Endodermal cell (in vitro differentiated cells): ENCODE measurements around the gene LAPTM5. TPM values are rescaled to one million over a fixed set of nuclear protein-coding genes. Genes with fewer than 3 reads are reported as not detected.

Source experiments
- DNase-seq: peaks from one replicate; pipeline ENCODE4 v3.0.0-alpha.2; 2017
- H3K27ac ChIP-seq: 2 replicates; pipeline ENCODE4 v1.5.1; 2013; ENCODE audit warnings: mild to moderate bottlenecking, low read depth, low read length, moderate library complexity
- H3K27me3 ChIP-seq: 2 replicates; pipeline ENCODE4 v1.6.1; 2013; ENCODE audit warnings: mild to moderate bottlenecking, low read length, moderate library complexity; ENCODE audit not compliant: insufficient read depth, control insufficient read depth, poor library complexity, severe bottlenecking
- H3K36me3 ChIP-seq: 2 replicates; pipeline ENCODE4 v1.7.0; 2013; ENCODE audit warnings: mild to moderate bottlenecking, low read length, moderate library complexity; ENCODE audit not compliant: control insufficient read depth, insufficient read depth
- H3K4me1 ChIP-seq: one replicate; pipeline ENCODE4 v1.7.0; 2013; ENCODE audit warnings: low read length; ENCODE audit not compliant: control insufficient read depth, insufficient read depth
- H3K4me3 ChIP-seq: 2 replicates; pipeline ENCODE4 v1.5.1; 2013; ENCODE audit warnings: mild to moderate bottlenecking, low read length, moderate library complexity
- H3K9ac ChIP-seq: 2 replicates; pipeline ENCODE4 v1.6.1; 2013; ENCODE audit warnings: mild to moderate bottlenecking, low read length, moderate library complexity; ENCODE audit not compliant: poor library complexity, severe bottlenecking; ENCODE audit errors: extremely low read depth
- H3K9me3 ChIP-seq: 2 replicates; pipeline ENCODE4 v1.6.1; 2013; ENCODE audit warnings: mild to moderate bottlenecking, low read length, moderate library complexity; ENCODE audit not compliant: control insufficient read depth
- H3K27ac Mint-ChIP-seq: 2 replicates; pipeline ENCODE4 v1.8.0; 2020; ENCODE audit warnings: mixed read lengths
- H3K27me3 Mint-ChIP-seq: 2 replicates; pipeline ENCODE4 v1.8.0; 2021; ENCODE audit warnings: mild to moderate bottlenecking, mixed read lengths; ENCODE audit not compliant: insufficient read depth
- H3K36me3 Mint-ChIP-seq: 2 replicates; pipeline ENCODE4 v1.8.0; 2020; ENCODE audit warnings: low read depth, mixed read lengths
- H3K4me1 Mint-ChIP-seq: 2 replicates; pipeline ENCODE4 v1.8.0; 2020; ENCODE audit warnings: mixed read lengths
- H3K4me3 Mint-ChIP-seq: 2 replicates; pipeline ENCODE4 v1.8.0; 2020; ENCODE audit warnings: mild to moderate bottlenecking, moderate library complexity, mixed read lengths
- H3K9me3 Mint-ChIP-seq: 2 replicates; pipeline ENCODE4 v1.8.0; 2020; ENCODE audit warnings: mild to moderate bottlenecking, mixed read lengths
- WGBS, 2 experiments: methylation state at CpG; one replicate each; pipeline versions ENCODE4 v1.1.5 to v1.1.7; 2013; ENCODE audit warnings: missing lambda C conversion rate in 2 of 2, mixed read lengths in 1 of 2; ENCODE audit not compliant: insufficient coverage in 1 of 2, insufficient read length in 1 of 2; 5-methylcytosine and 5-hydroxymethylcytosine counted together
- total RNA-seq, 2 donors: library from RNA; stranded (reverse); fragmentation: NEBNext Ultra II Directional in 1 of 2; extraction: Animal tissue kit (Norgen Biotek cat#: 25700) in 1 of 2; gene quantifications; 2 replicates in 1 of 2; 3 replicates in 1 of 2; pipeline ENCODE4 v1.2.1, GENCODE V29; 2021
- TF ChIP-seq, protein P1 (sequence below): fragments of 200-600 bp; sonication (generic); conservative IDR thresholded peaks from 2 replicates; pipeline ENCODE4 v1.5.0; 2021; ENCODE audit warnings: antibody characterized with exemption, mild to moderate bottlenecking

The LAPTM5 gene
- total RNA-seq, 2 donors from 2014 or later = not detected

DNA sequence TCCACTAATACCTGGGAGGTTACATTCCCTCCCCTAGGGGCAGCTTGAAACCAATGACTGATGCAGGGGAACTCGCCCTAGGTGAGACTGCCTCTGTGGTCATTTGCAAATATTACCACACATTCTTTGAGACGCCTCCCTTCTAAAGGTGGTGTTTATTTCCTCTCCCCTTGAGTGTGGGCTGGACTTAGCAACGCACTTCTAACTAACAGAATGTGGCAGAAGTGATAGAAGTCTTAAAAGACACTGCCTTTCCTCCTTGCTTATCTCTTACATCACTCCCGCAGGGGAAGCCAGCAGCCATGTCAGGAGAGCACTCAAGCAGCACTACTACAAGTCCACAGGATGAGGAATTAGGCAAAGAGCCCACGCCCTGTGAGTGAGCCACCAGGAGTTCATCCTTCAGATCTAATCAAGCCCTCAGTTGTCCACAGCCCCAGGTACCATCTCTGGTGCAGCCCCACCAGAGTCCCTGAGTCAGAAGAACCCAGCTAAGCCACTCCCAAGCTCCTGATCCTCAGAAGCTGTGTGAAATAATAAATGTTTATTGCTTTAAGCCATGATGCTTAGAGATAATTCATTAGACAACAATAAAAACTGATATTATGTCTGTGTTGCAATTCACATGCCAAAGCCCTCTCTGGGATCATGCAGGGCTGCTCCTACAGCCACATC, 19.4 kb downstream of the LAPTM5 start:
- Mint-ChIP-seq H3K4me3 (no peak overlapping the region), H3K9me3 (no peaks in the 10 kb centered on the region), H3K4me1 (peaks cover 14% of the 10 kb centered on the region), H3K27me3 (peaks cover 3% of the 10 kb centered on the region), H3K36me3 (no peaks in the 10 kb centered on the region), H3K27ac (no peak overlapping the region)
- Histone ChIP-seq H3K4me3 (no peak overlapping the region), H3K27me3 (no peaks in the 10 kb centered on the region), H3K9ac (no peak overlapping the region), H3K4me1 (no peaks in the 10 kb centered on the region), H3K36me3 (no peaks in the 10 kb centered on the region), H3K27ac (no peak overlapping the region), H3K9me3 (no peaks in the 10 kb centered on the region)
- WGBS, 2 experiments = 89 to 100% methylated on average over 1 to 5 of the region's 5 CpGs
- no peak for DNase-seq
- TF ChIP-seq, protein P1, sequence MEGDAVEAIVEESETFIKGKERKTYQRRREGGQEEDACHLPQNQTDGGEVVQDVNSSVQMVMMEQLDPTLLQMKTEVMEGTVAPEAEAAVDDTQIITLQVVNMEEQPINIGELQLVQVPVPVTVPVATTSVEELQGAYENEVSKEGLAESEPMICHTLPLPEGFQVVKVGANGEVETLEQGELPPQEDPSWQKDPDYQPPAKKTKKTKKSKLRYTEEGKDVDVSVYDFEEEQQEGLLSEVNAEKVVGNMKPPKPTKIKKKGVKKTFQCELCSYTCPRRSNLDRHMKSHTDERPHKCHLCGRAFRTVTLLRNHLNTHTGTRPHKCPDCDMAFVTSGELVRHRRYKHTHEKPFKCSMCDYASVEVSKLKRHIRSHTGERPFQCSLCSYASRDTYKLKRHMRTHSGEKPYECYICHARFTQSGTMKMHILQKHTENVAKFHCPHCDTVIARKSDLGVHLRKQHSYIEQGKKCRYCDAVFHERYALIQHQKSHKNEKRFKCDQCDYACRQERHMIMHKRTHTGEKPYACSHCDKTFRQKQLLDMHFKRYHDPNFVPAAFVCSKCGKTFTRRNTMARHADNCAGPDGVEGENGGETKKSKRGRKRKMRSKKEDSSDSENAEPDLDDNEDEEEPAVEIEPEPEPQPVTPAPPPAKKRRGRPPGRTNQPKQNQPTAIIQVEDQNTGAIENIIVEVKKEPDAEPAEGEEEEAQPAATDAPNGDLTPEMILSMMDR = peak; percentile 59

DNA sequence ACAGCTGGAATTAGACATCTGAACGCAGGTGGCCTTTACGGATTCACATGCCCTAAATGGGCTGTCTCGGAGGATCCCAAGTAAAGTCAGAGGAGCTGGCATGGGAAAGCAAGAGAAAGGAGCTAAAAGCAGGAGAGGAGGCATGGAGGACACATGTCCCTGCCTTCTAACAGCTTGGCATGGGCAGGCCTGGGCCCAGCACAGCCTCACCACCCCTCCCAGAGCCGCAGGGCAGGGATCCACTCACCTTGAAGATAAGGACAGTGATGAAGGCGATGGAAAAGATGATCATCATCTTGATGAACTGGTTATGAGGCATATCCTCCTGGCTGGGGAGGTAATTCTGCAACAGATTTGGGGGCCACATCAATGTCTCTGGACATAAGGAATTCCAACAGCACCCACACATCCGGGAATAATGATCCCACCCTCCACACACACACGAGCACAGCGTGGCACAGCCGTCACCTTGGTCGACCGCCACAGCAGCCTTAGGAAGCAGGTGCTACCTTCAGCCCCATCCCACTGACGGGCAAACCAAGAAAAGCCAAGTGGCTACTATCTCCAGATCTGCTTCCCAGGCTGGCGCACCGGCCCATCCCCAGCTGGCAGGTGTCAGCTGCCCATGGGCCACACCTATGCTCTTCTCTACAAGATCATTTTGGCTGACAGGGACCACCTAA, 20.1 kb downstream of the LAPTM5 start:
- Histone ChIP-seq H3K4me1 (no peaks in the 10 kb centered on the region), H3K9me3 (no peaks in the 10 kb centered on the region), H3K4me3 (no peak overlapping the region), H3K27ac (no peak overlapping the region), H3K36me3 (no peaks in the 10 kb centered on the region), H3K27me3 (no peaks in the 10 kb centered on the region), H3K9ac (no peak overlapping the region)
- H3K4me1 Mint-ChIP-seq = peaks cover 14% of the 10 kb centered on the region
- WGBS, 2 experiments = 95% methylated on average over 10 to 14 of the region's 14 CpGs
- no peak for DNase-seq
- H3K4me3 Mint-ChIP-seq = no peak overlapping the region
- no peaks in the 10 kb centered on the region for H3K36me3 Mint-ChIP-seq
- H3K27me3 Mint-ChIP-seq = peaks cover 3% of the 10 kb centered on the region
- TF ChIP-seq, protein P1 = no peak
- no peaks in the 10 kb centered on the region for H3K9me3 Mint-ChIP-seq
- H3K27ac Mint-ChIP-seq = no peak overlapping the region

DNA sequence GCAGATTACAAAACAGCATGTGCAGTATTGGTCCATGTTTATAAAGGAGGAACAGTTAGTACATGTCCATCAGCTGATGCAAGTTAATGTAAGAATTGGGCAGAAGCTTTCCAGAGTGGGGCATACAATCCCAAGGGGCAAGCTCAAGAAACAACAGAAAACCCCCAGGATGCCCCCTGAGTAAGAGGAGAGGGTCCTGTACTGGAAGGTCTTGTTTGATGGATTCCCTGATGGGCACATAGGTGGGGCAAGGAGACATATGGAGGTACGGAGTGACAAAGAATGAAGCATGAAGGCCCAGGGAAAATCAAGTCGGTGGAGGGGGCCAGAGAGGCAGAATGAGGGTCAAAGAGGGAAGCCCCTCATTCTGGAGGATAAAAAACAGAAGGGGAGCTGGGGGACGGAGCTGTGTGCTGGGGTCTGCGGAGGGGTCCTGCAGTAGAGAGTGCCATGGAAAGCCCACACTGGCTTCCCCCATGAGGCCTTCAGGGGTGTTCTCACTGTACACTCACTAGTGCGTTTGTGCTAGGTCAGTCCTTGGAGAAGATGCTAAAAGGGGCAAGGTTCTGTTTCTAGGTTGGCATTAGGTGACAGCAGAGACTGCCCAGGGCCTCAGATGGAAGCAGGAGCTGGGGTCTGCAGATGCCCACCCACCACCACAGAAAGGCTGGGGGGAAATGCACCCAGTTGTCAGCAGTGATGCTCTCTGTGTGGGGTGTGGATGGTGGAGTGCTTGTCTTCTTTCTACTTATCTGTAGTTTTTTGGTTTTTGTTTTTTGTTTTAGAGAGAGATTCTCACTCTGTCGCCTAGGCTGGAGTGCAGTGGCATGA, 21.7 kb downstream of the LAPTM5 start:
- Mint-ChIP-seq H3K36me3 (no peaks in the 10 kb centered on the region), H3K27ac (no peak overlapping the region), H3K4me1 (peaks cover 13% of the 10 kb centered on the region), H3K27me3 (peaks cover 3% of the 10 kb centered on the region), H3K9me3 (no peaks in the 10 kb centered on the region), H3K4me3 (no peak overlapping the region)
- Histone ChIP-seq H3K9me3 (no peaks in the 10 kb centered on the region), H3K4me1 (no peaks in the 10 kb centered on the region), H3K27me3 (no peaks in the 10 kb centered on the region), H3K27ac (no peak overlapping the region), H3K9ac (no peak overlapping the region), H3K4me3 (no peak overlapping the region), H3K36me3 (no peaks in the 10 kb centered on the region)
- TF ChIP-seq, protein P1 = no peak
- no peak for DNase-seq
- 92 to 98% methylated on average over 6 of the region's 6 CpGs for WGBS, 2 experiments
